GM12873 (cell line): Measurements from ENCODE around the gene CREBRF.

Experiments
- CTCF ChIP-seq: IDR thresholded peaks from 2 replicates; pipeline ENCODE4 v1.5.1; 2012; ENCODE audit warnings: low read depth, mild to moderate bottlenecking, moderate library complexity, low read length, control low read depth; ENCODE audit not compliant: insufficient read depth; ENCODE audit errors: missing control alignments

Gene CREBRF

GRCh38 chr5:173069671-173070070 is 13.5 kb downstream of the CREBRF start:
- no peak for TF ChIP-seq CTCF

GRCh38 chr5:173075137-173075843 is 19.1 kb downstream of the CREBRF start:
- no peak for TF ChIP-seq CTCF

- no peak for TF ChIP-seq CTCF
These were observed 19.8 kb downstream of the CREBRF start for GRCh38 chr5:173075970-173076369.

GRCh38 chr5:173078878-173079277 is 22.7 kb downstream of the CREBRF start:
- no peak for TF ChIP-seq CTCF

- no peak for TF ChIP-seq CTCF
These were observed 33.4 kb downstream of the CREBRF start for GRCh38 chr5:173089581-173089980.

- TF ChIP-seq CTCF, result no peak
These were observed 34.5 kb downstream of the CREBRF start for GRCh38 chr5:173090639-173091038.

- no peak for TF ChIP-seq CTCF
These were observed 35.8 kb downstream of the CREBRF start for GRCh38 chr5:173091981-173092380.
